Measurements from ENCODE around the gene EPB41L2. TPM values are rescaled to one million over a fixed set of nuclear protein-coding genes. Genes with fewer than 3 reads are reported as not detected.

EPB41L2 gene
- total RNA-seq, 4 donors from 2014 or later: 104 to 317 (median 144) TPM

DNA sequence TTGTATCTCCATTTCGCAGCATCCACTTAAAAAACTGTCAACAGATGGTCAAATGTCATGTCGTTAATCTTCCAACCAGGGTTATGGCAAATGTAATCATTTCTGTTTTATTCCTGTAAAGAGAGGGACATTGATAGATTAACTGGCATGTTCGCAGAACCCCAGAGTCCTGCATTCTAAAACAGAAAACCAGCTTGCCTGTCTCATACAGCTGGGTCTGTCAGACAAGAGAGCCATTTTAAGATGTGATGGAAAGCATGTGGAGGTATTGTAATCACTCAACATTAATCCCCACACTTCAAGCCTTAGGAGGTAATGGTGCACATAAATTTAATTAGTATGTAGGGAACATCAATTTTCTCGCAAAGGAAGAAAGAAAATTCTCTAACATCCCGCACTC, 231.4 kb downstream of the EPB41L2 start:
- ATAC-seq (ENCODE audit: low FRiP score) (no peak), DNase-seq (ENCODE audit: low spot score) (no peak)
- TF ChIP-seq, protein P1, sequence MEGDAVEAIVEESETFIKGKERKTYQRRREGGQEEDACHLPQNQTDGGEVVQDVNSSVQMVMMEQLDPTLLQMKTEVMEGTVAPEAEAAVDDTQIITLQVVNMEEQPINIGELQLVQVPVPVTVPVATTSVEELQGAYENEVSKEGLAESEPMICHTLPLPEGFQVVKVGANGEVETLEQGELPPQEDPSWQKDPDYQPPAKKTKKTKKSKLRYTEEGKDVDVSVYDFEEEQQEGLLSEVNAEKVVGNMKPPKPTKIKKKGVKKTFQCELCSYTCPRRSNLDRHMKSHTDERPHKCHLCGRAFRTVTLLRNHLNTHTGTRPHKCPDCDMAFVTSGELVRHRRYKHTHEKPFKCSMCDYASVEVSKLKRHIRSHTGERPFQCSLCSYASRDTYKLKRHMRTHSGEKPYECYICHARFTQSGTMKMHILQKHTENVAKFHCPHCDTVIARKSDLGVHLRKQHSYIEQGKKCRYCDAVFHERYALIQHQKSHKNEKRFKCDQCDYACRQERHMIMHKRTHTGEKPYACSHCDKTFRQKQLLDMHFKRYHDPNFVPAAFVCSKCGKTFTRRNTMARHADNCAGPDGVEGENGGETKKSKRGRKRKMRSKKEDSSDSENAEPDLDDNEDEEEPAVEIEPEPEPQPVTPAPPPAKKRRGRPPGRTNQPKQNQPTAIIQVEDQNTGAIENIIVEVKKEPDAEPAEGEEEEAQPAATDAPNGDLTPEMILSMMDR (IDR thresholded peaks at IDR 0.05): no peak

DNA sequence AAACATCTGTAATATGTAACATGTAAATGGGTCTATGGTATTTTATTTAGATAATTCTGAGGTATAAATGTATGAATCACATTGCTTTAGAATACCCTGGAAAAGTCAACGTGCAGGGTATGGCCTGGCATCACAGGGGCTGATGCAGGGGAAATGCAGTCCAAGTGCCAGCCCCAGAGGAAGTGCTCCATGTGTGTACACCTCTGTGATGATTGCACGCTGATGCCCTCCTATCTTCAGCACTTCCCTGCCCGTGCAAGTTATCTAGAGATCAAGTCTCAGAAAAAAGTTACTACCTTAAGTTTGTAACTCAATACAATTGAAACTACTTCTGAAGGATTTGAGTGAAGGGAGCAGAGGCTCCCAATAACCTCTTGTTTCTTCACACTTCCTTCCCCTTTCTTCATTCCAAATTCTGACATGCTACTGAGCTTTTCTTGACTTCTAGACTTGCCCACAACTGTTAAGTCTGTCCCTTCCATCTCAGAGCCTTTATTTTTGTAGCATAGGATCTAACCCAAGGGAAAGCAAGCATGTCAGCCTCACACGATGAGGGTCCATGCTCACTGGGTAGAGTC, 233.6 kb downstream of the EPB41L2 start:
- TF ChIP-seq, protein P1 (IDR thresholded peaks at IDR 0.05): no peak
- DNase-seq (ENCODE audit: low spot score) (no peak), ATAC-seq (ENCODE audit: low FRiP score) (no peak)

DNA sequence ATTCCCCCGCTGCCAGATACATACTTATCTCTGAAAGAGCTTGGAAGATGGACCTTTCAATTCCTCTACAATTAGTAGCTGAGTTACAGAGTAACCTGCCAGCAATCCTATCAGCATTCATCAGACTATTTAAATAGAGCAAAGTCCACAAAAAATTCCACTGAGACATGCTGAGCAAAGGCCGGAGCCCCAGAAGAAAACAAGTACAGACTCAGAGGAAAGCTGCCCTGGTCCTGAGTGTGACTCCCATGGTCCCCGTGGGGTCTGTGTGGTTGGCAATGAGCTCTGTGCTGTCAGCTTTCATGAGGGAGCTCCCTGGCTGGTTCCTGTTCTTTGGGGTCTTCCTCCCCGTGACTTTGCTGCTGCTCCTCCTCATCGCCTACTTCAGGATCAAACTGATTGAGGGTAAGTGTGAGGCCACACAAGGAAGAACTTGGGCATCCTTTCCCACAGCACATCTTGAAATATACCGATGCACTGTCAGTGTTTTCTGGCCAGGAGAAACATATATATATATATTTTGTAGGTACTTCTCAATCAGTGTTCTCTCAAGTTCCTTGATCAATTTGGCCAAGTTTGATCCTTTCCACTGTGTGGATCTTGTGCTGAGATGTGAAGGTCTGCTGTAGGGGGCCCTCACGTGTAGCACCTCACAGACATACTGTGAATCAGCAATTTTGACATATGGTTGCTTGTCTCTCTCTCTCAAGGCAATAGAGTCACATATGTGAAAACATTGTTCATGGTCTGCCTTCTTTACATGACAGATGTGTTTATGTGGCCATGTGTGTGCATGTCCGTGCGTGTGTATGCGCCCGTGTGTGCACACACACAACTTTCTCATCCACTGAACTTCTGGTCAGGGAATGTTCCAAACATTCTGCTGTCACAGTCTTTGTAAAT, 235.5 kb downstream of the EPB41L2 start, which contains the start of gene SMLR1:
Gene SMLR1 (plus strand): TSS at position 160 of the 903 bp plus-strand sequence. CDS start 8 bp downstream, at position 168.
- DNase-seq (ENCODE audit: low spot score): no peak
- ATAC-seq (ENCODE audit: low FRiP score): no peak
- TF ChIP-seq, protein P1 (IDR thresholded peaks at IDR 0.05): no peak

DNA sequence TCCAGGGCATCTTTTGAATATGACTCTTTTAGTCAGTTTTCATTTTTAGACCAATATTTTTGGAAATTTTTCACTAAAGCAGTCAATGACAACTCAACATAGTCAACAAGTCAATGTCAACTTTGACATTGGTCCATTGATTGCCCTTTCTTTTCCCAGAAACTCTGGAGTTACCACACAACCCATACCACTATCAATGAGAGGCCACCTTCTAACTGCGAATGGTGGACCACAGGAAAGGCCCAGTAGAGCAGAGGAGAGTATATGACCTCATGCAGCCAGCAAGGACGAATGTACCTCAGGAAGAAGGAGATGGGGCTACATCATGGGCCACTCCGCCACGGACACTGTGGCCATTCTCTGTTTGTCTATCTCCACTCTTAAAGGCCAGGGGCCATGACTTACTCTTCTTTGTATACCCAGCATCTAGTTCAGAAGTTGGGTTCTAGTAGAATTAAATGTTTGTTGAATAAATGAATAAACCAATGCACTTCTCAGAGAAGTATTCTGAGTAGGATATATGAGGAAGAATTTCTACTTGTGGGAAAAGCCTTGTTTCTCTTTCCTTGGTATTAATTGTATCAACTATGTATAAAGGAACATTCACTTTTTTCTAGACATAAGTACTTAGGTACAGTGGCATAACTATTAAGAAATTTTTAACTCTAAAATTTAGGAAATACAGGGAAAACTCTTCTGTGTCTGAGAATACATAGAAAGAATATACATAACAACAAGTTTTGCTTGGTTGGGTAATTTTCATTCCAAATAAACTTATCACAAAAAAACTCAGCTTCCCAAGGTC, 236.4 kb downstream of the EPB41L2 start:
- DNase-seq (ENCODE audit: low spot score) (no peak), ATAC-seq (ENCODE audit: low FRiP score) (no peak)
- TF ChIP-seq, protein P1 (IDR thresholded peaks at IDR 0.05): no peak

DNA sequence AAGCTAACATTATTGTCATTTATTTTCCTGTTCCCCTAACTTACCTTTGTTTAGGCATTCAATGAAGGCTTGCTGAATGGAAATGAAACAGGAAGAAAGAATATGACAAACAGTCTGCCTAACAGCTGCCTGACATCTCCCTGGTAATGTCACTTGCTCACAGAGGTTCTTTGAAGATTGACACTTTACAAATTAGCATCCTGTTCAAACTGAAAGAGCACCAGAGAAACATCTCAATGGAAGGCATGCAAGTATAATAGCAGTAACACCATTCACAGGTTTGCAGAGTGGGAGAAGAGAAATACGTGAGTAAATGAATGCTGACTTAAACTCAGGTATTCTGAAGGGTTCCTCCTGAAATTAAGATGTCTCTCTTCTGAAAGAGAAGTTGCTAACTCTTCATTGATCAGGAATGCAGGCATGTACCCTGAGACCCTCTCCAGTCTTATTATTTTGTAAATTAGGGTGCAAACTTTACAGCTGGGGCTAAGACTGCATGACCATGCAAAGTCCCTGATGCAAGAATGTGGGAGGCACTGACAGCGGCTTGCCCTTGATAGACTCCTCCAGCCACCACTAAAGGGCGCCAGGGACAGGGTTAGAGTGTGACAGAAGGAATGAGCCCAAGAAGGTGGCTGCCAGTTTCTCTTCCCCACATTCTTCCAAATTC, 237.1 kb downstream of the EPB41L2 start:
- TF ChIP-seq, protein P1 (IDR thresholded peaks at IDR 0.05): no peak
- DNase-seq (ENCODE audit: low spot score) (no peak), ATAC-seq (ENCODE audit: low FRiP score) (no peak)

DNA sequence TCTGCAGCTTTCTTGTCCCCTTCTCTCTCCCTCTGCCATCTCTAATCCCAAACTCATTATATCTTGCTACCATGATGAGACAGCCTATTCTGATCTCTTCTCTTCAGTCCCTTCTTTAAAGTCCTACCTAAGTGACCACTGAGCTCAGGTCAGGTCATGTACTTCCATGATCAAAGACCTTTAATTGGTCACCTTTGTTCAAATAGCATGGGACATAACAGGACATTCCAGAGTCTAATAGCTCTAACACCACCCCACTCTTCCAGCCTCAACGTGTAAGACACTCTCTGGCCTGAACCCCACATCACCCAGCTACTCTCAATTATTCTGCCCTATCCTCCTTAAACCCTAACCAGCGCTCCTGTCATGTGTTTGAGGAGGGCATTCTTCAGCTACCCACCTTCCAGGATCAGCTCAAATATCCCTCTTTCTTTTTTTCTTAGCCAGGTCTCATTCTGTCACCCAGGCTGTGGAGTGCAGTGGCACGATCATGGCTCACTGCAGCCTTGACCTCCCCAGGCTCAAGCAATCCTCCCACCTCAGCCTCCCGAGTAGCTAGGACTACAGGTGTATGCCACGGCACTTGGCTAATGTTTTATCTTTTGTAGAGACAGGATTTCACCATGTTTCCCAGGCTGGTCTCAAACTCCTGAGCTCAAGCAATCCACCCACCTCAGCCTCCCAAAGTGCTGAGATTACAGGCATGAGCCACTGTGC, 237.9 kb downstream of the EPB41L2 start:
- DNase-seq (ENCODE audit: low spot score) (no peak), ATAC-seq (ENCODE audit: low FRiP score) (no peak)
- TF ChIP-seq, protein P1 (IDR thresholded peaks at IDR 0.05): no peak

Measured in omental fat pad (tissue), 4 donors.